ENCODE results near the gene KLHL20.
"Not testable (repeated sequence)": the region's sequence is repeated elsewhere in the genome, so short reads cannot be mapped to it uniquely, and the experiment has no call there.

The KLHL20 gene, protein sequence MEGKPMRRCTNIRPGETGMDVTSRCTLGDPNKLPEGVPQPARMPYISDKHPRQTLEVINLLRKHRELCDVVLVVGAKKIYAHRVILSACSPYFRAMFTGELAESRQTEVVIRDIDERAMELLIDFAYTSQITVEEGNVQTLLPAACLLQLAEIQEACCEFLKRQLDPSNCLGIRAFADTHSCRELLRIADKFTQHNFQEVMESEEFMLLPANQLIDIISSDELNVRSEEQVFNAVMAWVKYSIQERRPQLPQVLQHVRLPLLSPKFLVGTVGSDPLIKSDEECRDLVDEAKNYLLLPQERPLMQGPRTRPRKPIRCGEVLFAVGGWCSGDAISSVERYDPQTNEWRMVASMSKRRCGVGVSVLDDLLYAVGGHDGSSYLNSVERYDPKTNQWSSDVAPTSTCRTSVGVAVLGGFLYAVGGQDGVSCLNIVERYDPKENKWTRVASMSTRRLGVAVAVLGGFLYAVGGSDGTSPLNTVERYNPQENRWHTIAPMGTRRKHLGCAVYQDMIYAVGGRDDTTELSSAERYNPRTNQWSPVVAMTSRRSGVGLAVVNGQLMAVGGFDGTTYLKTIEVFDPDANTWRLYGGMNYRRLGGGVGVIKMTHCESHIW

DNA sequence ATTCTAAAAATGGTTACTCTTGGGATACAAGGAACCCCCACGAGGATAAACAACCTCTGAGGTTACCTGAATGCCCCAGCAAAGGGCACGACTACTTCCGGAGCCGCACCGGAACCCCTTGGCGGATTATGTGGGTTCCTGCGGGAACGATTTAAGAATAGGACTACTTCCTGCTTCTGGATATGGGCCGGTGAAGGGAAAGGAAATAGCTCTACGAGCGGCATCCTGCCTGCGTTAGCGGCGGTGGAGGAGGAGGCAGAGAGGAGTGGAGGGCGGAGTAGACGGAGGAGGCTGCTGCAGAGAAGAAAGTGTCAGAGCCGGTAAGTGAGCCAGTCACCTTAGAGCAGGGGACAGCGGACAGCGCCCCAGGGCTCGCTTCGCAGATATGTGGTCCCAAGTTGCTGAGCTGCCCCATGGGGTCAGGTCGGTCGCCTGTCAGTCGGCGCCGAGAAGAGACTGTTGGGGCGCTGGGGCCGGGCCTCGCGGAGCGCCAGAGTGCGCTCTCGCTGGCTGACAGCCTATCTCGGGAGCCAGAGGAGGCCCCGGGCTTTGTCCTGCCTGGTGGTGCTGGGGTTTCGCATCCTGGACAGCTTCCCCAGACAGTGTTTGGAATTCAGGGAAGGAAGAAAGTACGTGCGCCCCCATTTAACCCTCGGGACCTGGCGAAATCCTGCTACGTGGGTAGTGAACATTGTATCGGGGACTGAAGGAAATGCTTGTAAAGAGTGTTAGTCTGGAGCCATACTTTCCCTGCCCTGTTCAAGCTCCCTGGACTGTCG, at the start of gene KLHL20:
TSS of gene KLHL20 (plus strand) at position 223 of the 779 bp plus-strand sequence. CDS start 1,063 bp downstream, outside the sequence.
- DNase-seq (ENCODE audit: low read depth in 3 of 3) = peak; percentile 65 to 78 (median 70)

DNA sequence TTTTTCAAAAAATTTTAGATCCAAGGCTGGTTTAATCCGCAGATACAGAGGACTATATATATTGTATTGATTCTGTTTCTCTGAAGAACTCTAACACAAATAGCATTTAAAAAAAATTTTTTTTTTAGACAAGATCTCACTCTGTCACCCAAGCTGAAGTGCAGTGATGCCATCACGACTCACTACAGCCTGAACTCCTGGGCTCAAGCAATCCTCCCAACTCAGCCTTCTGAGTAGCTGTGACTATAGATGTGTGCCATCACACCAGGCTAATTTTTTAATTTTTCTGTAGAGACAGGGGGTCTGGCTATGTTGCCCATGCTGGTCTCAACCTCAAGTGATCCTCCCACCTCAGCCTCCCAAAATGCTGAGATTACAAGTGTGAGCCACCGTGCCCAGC, 48.1 kb upstream of the KLHL20 start:
- no peak for DNase-seq (ENCODE audit: low read depth in 3 of 3)

GRCh38 chr1:173669491-173669941, 45.3 kb upstream of the KLHL20 start, which contains the start of gene ANKRD45:
ANKRD45 (minus strand) TSS chr1:173669851; CDS start chr1:173659418, 10,433 bp downstream.
- no peak for DNase-seq (ENCODE audit: low read depth in 3 of 3)

DNA sequence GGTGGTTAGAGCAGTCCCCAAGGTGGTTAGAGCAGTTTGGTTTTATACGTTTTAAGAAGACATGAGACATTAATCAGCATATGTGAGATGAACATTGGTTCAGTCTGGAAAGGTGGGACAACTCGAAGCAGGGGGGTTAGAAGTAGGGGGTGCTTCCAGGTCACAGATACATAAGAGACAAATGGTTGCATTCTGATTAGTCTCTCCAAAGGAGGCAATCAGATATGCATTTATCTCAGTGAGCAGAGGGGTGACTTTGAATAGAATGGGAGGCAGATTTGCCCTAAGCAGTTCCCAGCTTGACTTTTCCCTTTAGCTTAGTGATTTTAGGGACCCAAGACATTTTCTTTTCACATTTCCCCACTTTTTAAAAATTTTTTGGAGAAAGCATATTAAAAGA, 40.3 kb upstream of the KLHL20 start:
- DNase-seq (ENCODE audit: low read depth in 3 of 3) = not testable (repeated sequence)

GRCh38 chr1:173680152-173680551, 34.6 kb upstream of the KLHL20 start:
- not testable (repeated sequence) for DNase-seq (ENCODE audit: low read depth in 3 of 3)

DNA sequence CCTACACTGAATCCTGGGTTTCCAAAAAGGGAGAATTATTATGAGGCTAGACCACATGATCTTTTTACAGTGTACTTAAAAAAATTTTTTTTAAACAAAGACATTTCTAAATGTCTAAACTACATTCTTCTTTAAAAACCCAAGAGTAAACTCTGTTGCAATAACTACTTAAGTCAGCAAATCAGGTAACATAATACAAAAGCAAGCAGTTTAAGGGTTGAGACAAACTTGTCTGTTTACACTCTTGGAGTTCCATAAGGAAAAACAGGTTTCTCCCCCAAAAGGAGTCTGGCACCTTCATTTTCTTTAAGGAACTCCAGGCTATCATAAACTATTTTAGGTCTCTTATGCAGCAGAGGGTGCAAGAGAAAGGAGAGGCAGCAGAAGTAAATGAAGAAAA, 32.6 kb upstream of the KLHL20 start:
- DNase-seq (ENCODE audit: low read depth in 3 of 3) = no peak

GRCh38 chr1:173683838-173684237, 30.9 kb upstream of the KLHL20 start:
- not testable (repeated sequence) for DNase-seq (ENCODE audit: low read depth in 3 of 3)

- DNase-seq (ENCODE audit: low read depth in 3 of 3) = not testable (repeated sequence)
These were observed 29.7 kb upstream of the KLHL20 start for GRCh38 chr1:173685121-173685520.

DNA sequence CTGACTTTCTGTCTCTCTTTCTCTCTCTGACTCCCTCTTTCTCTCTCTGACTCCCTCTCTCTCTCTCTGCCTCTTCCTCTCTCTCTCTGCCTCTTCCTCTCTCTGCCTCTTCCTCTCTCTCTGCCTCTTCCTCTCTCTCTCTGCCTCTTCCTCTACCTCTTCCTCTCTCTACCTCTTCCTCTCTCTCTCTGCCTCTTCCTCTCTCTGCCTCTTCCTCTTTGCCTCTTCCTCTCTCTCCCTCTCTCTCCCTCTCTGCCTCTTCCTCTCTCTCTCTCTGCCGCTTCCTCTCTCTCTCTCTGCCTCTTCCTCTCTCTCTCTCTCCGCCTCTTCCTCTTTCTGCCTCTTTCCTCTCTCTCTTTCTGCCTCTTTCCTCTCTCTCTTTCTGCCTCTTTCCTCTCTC, 26.5 kb upstream of the KLHL20 start:
- no peak for DNase-seq (ENCODE audit: low read depth in 3 of 3)

- DNase-seq (ENCODE audit: low read depth in 3 of 3) = no peak
These were observed 21.5 kb upstream of the KLHL20 start for GRCh38 chr1:173693238-173693637.

DNA sequence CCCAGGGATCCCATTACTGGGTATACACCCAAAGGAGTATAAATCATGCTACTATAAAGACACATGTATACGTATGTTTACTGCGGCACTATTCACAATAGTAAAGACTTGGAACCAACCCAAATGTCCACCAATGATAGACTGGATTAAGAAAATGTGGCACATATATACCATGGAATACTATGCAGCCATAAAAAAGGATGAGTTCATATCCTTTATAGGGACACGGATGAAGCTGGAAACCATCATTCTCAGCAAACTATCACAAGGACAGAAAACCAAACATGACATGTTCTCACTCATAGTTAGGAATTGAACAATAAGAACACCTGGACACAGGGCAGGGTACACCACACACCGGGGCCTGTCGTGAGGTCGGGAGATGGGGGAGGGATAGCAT, 13.5 kb upstream of the KLHL20 start:
- DNase-seq (ENCODE audit: low read depth in 3 of 3) = not testable (repeated sequence)

DNA sequence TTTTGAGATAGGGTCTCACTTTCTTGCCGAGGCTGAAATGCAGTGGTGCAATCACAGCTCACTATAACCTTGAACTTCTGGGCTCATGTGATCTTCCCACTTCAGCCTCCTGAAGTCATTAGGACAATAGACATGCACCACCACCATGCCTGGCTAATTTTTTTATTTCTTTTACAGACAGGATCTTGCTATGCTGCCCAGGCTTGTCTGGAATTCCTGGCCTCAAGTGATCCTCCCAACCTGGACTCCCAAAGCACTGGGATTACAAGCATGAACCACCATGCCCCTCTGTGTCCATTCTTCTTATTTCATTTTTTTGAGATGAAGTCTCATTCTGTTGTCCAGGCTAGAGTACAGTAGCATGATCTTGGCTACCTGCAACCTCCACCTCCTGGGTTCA, 12.0 kb upstream of the KLHL20 start:
- DNase-seq (ENCODE audit: low read depth in 3 of 3) = no peak

DNA sequence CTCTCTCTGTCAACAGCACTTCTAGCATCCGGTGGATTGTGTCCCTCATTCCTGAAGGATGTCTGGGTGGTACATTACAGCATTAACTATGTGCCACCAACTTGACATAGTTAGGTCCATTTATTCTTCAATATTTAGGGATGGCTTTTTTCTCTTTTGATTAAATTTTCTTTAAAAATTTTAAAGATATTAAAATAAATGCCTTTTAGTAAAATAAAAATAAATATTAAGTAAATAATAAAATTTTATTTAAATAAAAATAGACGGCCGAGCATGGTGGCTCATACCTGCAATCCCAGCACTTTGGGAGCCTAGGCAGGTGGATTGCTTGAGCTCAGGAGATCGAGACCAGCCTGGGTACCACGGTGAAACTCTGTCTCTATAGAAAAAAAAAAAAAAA, 9.7 kb upstream of the KLHL20 start:
- no peak for DNase-seq (ENCODE audit: low read depth in 3 of 3)

DNA sequence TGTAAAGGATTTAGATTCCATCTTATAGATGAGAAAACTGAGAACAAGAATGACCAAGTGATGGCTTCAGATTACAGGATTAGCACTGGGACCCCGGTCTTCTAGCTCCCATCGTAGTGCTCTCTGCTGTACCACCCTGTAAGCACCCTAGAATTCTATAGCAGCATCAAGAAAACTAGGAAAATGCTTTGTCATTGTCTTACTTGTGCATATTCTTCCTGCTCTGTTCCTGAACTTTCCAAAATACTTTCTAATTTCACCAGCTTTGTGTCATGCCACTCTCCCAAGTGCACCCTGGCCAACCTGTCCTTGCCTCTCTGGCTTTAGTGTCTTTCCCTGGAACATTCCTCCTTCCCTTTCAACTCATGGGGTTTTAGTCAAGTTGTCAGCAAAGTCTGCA, 6.0 kb upstream of the KLHL20 start:
- no peak for DNase-seq (ENCODE audit: low read depth in 3 of 3)

DNA sequence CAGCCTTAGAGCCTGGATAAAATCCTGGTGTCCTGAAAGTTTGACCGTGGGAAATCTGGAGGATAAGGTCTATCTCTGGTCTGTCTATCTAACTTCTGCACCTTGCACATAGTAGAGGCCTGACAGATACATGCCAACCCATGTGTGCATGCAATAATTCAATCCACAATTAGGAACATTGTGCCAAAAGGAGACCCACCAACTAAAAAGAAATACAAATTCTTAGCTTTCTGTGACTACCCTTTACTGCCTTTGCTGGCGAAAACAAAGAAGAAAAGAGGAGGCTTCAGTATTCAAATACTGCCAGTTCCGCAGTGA, 381 bp upstream of the KLHL20 start:
- DNase-seq (ENCODE audit: low read depth in 3 of 3) = no peak

DNA sequence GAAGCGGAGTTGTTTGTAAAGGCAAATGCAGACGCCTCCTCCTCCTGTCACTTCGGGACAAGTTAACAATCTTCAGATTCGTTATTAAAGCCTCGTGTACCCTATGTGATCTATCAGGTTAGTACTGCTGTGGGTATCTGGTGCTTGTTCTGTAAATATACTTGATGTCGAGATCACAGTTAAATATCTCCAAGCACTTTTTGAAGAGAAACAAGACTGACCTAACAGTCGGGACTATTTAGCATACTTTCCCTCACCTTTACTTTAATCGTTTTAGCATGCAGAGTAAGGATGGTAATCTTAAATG, 710 bp downstream of the KLHL20 start:
- no peak for DNase-seq (ENCODE audit: low read depth in 3 of 3)

- DNase-seq (ENCODE audit: low read depth in 3 of 3) = no peak
These were observed 2.5 kb downstream of the KLHL20 start for GRCh38 chr1:173717238-173717637.

DNA sequence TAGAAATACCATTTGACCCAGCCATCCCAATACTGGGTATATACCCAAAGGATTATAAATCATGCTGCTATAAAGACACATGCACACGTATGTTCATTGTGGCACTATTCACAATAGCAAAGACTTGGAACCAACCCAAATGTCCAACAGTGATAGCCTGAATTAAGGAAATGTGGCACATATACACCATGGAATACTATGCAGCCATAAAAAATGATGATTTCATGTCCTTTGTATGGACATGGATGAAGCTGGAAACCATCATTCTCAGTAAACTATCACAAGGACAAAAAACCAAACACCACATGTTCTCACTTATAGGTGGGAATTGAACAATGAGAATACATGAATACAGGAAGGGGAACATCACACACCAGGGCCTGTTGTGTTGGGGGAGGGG, 16.6 kb downstream of the KLHL20 start:
- DNase-seq (ENCODE audit: low read depth in 3 of 3) = not testable (repeated sequence)

GRCh38 chr1:173733912-173734311, 19.1 kb downstream of the KLHL20 start:
- no peak for DNase-seq (ENCODE audit: low read depth in 3 of 3)

- not testable (repeated sequence) for DNase-seq (ENCODE audit: low read depth in 3 of 3)
These were observed 21.3 kb downstream of the KLHL20 start for GRCh38 chr1:173736104-173736503.

DNA sequence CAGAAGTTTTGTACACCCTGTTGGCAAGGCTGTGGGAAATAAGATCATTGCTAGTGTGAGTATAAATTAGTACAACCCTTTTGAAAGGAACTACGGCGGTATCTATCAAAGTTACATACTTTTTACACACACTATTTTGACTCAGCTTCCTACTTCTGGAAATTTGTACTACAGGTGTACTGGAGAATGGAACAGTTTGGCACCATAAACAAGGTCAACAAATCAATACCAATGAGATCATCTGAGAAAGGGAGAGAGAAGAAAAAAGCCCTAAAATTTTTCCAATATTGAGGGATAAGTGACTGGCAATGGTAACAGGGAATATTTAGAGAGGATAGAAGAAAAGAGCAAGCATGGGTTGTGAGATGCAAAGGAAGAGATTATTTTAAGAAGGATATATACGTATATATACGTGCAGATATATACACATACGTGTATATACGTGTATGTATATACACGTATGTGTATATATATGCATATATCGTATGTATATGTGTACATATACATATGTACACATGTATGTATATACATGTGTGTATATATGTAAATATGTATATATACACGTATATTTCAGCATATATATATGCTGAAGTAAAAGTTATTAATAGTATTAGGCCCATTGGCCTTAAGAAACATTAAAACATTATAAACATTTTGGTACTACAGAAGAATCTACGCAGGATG, 27.6 kb downstream of the KLHL20 start:
- DNase-seq (ENCODE audit: low read depth in 3 of 3) = no peak

DNA sequence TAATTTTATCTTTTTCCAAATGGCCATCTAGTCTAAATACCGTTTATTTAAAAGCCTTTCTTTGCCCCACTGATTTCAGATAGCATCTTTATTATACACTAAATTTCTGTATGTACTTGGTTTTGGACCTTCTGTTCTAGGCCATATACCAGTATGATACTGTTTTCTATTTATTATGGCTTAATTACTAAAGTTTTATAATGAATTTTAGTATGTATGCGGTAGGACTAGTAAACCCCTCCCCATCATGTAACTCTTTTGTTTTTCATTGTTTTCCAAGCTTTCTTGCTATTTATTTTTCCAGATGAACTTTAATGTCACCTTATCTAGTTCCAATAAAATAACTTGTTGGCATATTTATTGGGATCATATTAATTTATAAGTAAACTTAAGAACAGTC, 29.9 kb downstream of the KLHL20 start:
- DNase-seq (ENCODE audit: low read depth in 3 of 3) = no peak

All from stimulated activated CD4-positive, alpha-beta T cell treated with anti-CD3 and anti-CD28 coated beads, TNF-alpha, amount 100 ng/mL, for 48 hours (primary cell).